ENCODE measurements around the gene C11orf68. TPM values are rescaled to one million over a fixed set of nuclear protein-coding genes. Genes with fewer than 3 reads are reported as not detected.

The C11orf68 gene
- total RNA-seq, 2 donors from 2014 or later = 26.6 to 29.0 TPM

DNA sequence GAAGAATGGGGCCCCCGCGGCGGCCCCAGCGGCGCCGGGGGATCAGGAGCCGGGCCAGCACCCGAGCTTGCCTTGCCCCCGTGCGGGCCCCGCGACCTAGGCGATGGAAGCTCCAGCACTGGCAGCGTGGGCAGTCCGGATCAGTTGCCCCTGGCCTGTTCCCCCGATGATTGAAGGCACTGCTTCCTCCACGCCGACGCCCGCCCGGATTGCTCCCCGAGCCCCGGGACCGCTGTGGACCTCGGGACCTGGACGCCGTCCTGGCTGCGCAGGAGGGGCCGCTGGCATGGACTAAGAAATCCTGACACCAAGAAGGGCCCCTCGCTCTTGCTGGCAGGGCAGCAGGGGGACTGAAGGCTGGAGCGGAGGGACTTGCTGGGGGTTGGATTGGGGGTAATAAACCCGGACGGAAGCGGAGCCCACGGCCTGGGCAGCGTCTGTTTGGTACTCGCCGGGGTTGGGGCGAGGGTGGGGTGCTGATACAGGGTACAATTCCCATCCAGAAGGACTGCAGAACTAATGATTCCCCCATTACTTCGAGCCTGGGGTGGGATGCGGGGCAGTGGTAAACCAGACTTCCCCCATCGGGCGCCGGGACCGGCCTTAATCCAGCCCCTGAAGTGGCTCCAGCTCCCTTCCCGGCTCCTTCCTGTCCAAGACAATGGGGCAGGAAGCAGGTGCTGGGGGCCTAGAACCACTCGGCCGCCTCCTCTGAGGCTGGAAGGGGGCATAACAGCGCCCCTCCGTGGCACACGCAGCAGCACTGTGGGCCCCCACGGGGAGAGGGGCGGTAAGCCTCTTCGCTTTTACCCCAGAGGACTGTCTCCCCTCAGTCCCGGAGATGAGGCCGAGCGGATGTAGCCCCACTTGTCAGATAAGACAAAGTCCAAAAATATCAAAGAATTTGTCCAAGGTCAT, 27.4 kb downstream of the C11orf68 start:
- H3K4me1 ChIP-seq = peaks cover 5% of the 10 kb centered on the region
- intact Hi-C loops (cut with DNase I) = no loop called here
- peak overlapping the region; percentile 93 for H3K27ac ChIP-seq
- TF ChIP-seq, protein P1, sequence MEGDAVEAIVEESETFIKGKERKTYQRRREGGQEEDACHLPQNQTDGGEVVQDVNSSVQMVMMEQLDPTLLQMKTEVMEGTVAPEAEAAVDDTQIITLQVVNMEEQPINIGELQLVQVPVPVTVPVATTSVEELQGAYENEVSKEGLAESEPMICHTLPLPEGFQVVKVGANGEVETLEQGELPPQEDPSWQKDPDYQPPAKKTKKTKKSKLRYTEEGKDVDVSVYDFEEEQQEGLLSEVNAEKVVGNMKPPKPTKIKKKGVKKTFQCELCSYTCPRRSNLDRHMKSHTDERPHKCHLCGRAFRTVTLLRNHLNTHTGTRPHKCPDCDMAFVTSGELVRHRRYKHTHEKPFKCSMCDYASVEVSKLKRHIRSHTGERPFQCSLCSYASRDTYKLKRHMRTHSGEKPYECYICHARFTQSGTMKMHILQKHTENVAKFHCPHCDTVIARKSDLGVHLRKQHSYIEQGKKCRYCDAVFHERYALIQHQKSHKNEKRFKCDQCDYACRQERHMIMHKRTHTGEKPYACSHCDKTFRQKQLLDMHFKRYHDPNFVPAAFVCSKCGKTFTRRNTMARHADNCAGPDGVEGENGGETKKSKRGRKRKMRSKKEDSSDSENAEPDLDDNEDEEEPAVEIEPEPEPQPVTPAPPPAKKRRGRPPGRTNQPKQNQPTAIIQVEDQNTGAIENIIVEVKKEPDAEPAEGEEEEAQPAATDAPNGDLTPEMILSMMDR (IDR thresholded peaks at IDR 0.05) = peak; percentile 5
- peak overlapping the region; percentile 87 to 94 for H3K9ac ChIP-seq (ENCODE audit: low read depth in 2 of 2, low read length in 2 of 2)
- H3K4me3 ChIP-seq = peak overlapping the region; percentile 66
- DNase-seq = no peak
- H3K9me3 ChIP-seq = no peaks in the 10 kb centered on the region
- no peaks in the 10 kb centered on the region for H3K27me3 ChIP-seq
- H3K36me3 ChIP-seq = no peaks in the 10 kb centered on the region

DNA sequence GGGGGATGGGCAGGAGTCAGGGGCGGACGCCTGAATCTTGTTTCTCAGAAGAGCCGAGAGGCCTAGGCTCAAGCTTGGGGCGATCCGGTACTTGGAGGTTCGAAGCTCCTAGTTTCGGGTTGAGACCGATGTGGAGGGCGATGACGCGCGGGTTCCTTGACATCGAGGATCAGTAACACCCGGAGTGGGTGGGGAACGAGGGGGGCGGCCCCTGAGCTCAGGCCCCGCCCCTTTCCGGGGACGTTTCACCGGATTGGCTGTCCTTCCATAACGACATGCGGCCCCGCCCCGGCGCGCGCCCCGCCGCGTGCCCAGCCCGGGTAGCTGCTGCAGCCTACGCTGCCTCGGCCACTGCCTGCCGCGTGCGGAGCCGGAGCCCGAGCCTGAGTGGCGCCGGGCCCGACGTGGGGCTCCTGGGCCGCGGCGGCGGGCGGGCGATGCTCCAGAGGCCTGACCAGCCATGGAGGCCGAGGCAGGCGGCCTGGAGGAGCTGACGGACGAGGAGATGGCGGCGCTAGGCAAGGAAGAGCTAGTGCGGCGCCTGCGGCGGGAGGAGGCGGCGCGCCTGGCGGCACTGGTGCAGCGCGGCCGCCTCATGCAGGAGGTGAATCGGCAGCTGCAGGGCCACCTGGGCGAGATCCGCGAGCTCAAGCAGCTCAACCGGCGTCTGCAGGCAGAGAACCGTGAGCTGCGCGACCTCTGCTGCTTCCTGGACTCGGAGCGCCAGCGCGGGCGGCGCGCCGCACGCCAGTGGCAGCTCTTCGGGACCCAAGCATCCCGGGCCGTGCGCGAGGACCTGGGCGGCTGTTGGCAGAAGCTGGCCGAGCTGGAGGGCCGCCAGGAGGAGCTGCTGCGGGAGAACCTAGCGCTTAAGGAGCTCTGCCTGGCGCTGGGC, 28.3 kb downstream of the C11orf68 start, which contains the start of gene CCDC85B:
CCDC85B (plus strand) TSS at position 350 of the 895 bp plus-strand sequence; CDS start at position 461, 111 bp downstream.
- Histone ChIP-seq H3K9me3 (no peaks in the 10 kb centered on the region), H3K36me3 (no peaks in the 10 kb centered on the region), H3K4me3 (peak within 1 kb of the TSS; percentile 66), H3K4me1 (peaks cover 5% of the 10 kb centered on the region), H3K27me3 (no peaks in the 10 kb centered on the region), H3K9ac (ENCODE audit: low read depth in 2 of 2, low read length in 2 of 2) (peak within 1 kb of the TSS; percentile 87 to 94), H3K27ac (peak within 1 kb of the TSS; percentile 93)
- DNase-seq = peak; percentile 99
- intact Hi-C loops (cut with DNase I) = no loop called here
- TF ChIP-seq, protein P1 (IDR thresholded peaks at IDR 0.05) = no peak

DNA sequence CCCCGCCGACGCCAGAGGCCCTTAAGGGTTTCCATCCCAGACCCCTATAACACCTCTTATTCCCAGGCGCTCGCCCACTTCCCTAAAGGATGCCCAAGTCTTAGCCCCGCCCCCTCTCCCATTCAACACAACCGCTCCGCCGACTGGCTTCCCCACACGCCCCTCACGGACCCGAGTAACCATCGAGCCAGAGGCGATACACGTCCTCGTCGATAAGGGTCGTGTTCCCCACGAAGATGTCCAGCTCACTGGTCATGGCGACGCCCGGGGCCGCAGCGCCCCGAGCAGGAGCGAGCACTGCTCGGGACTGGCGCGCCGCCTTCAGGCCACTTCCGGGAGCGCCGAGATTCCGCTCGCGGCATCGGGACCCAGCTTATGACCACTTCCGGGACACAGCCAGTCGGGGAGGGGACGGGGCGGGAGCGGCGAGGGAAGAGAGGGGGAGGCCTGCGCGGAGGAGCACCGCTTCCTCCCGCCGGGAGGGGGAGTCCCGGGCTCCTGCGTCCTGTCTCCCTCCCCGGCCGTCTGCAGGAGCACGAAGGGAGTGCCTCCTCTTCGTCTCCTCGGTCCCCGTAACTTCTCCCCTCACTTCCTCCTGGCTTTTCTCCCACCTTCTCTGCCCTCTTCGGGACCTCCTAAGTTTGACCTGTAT, 30.6 kb downstream of the C11orf68 start, which contains the start of gene FIBP:
FIBP (minus strand) TSS at position 309 of the 652 bp plus-strand sequence; CDS start at position 256, 53 bp downstream.
- Histone ChIP-seq H3K36me3 (peaks cover 7% of the 10 kb centered on the region), H3K9me3 (no peaks in the 10 kb centered on the region), H3K4me3 (peak within 1 kb of the TSS; percentile 76), H3K27ac (peak within 1 kb of the TSS; percentile 93), H3K9ac (ENCODE audit: low read depth in 2 of 2, low read length in 2 of 2) (peak within 1 kb of the TSS; percentile 76 to 91), H3K27me3 (no peaks in the 10 kb centered on the region), H3K4me1 (peaks cover 5% of the 10 kb centered on the region)
- peak; percentile 99 for DNase-seq
- TF ChIP-seq, protein P1 (IDR thresholded peaks at IDR 0.05) = peak; percentile 79
- intact Hi-C loops (cut with DNase I) = loop anchor here (5.0 kb wide), 1 partner anchor 99 kb away; no protein-coding TSS in a partner anchor

DNA sequence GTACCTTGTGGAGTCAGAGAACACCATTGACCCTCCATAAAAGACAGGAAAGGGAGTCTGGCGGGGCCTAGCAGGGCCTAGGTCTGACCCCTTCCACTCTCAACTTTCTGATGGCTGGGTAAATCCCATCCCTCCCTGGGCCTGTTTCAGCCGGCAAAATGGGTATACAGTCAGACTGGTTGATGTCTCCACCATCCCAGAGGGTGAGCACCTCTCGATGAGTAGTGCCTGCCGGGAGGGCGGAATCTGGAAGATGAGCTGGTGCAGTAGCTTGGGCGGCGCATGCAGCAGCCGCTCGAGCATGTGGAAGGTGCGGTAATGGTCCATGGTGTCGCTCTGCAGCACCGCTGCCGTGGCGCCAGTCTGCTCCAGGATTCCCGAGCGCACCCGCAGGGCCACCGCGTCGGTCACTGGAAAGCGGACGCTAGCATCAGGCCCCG, 31.1 kb downstream of the C11orf68 start:
- Histone ChIP-seq H3K27ac (peak overlapping the region; percentile 93), H3K9me3 (no peaks in the 10 kb centered on the region), H3K4me1 (peaks cover 5% of the 10 kb centered on the region), H3K9ac (ENCODE audit: low read depth in 2 of 2, low read length in 2 of 2) (peak overlapping the region; percentile 75 to 91), H3K4me3 (peak overlapping the region; percentile 76), H3K36me3 (peaks cover 7% of the 10 kb centered on the region), H3K27me3 (no peaks in the 10 kb centered on the region)
- intact Hi-C loops (cut with DNase I) = loop anchor here (5.0 kb wide), 1 partner anchor 100 kb away; no protein-coding TSS in a partner anchor
- TF ChIP-seq, protein P1 (IDR thresholded peaks at IDR 0.05) = no peak
- no peak for DNase-seq
